Measurements from ENCODE around the gene KHSRP. TPM values are rescaled to one million over a fixed set of nuclear protein-coding genes. Genes with fewer than 3 reads are reported as not detected.

Gene KHSRP
- total and polyA plus RNA-seq, 7 experiments from 2014 or later = 12.5 to 276 (median 149) TPM

GRCh38 chr19:6416658-6417405 is 7.8 kb downstream of the KHSRP start:
- POLR2A ChIA-PET = no interaction called here
- no peaks in the 10 kb centered on the region for H3K27me3 ChIP-seq (ENCODE audit: control insufficient read depth in 2 of 2, insufficient read depth in 2 of 2, low read length in 2 of 2)
- Mint-ChIP-seq H3K27ac (peak overlapping the region in 1 of 9 donors; percentile 14), H3K27me3 (no peaks in the 10 kb centered on the region), H3K4me3 (no peak overlapping the region), H3K9me3 (no peaks in the 10 kb centered on the region), H3K4me1 (peaks cover under 1 to 10% (median 7%) of the 10 kb centered on the region in 7 donors), H3K36me3 (peaks cover 0 to 24% (median 6%) of the 10 kb centered on the region in 5 donors)
- H3K4me1 ChIP-seq (ENCODE audit: control insufficient read depth in 2 of 2, insufficient read depth in 2 of 2, low read length in 2 of 2) = no peaks in the 10 kb centered on the region
- no peaks in the 10 kb centered on the region for H3K9me3 ChIP-seq (ENCODE audit: control insufficient read depth in 2 of 3, low read length in 3 of 3)
- intact Hi-C loops (cut with micrococcal nuclease) = no loop called here
- no peak overlapping the region for H3K4me3 ChIP-seq (ENCODE audit: low read length)
- DNase-seq (no peak), ATAC-seq (no peak)
- CTCF ChIA-PET = no interaction called here
- no peak overlapping the region for H3K27ac ChIP-seq (ENCODE audit: low read depth, low read length)
- H3K36me3 ChIP-seq (ENCODE audit: control insufficient read depth in 2 of 3, insufficient read depth in 3 of 3, low read length in 3 of 3) = peaks cover 27 to 79% (median 32%) of the 10 kb centered on the region in 3 experiments

DNA sequence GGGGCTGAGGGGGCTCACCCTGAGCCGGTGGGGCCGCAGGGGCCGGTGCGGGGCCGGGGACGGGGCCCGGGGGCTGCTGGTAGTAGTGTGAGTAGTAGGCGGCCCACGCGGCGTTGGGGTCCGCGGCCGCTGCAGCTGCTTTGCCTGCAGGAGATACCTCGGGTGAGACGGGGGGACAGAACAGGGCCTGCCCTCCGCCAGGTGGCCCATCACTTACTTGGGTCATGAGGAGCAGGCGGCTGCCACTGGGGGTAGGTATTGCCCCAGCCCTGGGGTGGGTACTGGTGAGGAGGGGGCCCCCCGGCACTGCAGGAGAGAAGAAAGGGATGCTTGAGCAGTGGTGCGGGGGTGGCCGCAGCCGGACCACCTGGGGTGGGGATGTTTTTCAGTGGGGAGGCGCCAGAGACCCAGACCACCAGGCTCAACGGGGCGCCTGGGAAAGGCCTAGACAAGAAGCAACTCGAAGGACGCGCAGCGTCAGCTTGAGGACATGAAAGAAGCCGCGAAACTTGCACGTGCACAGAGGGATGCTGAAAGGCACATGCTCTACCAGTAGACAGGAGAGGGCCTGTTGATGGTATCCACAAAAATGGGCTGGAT is 8.9 kb downstream of the KHSRP start:
- Mint-ChIP-seq H3K36me3 (peaks cover 0 to 19% (median 4%) of the 10 kb centered on the region in 5 donors), H3K9me3 (no peaks in the 10 kb centered on the region)
- DNase-seq = no peak

GRCh38 chr19:6414793-6415590 is 9.6 kb downstream of the KHSRP start:
- Mint-ChIP-seq H3K4me1 (no peaks in the 10 kb centered on the region), H3K4me3 (no peak overlapping the region), H3K27ac (peak overlapping the region in 1 of 9 donors; percentile 43), H3K9me3 (no peaks in the 10 kb centered on the region), H3K27me3 (no peaks in the 10 kb centered on the region), H3K36me3 (peaks cover 0 to 15% (median 4%) of the 10 kb centered on the region in 5 donors)
- Histone ChIP-seq H3K4me1 (ENCODE audit: control insufficient read depth in 2 of 2, insufficient read depth in 2 of 2, low read length in 2 of 2) (no peaks in the 10 kb centered on the region), H3K4me3 (ENCODE audit: low read length) (no peak overlapping the region), H3K27ac (ENCODE audit: low read depth, low read length) (no peak overlapping the region), H3K27me3 (ENCODE audit: control insufficient read depth in 2 of 2, insufficient read depth in 2 of 2, low read length in 2 of 2) (no peaks in the 10 kb centered on the region), H3K36me3 (ENCODE audit: control insufficient read depth in 2 of 3, insufficient read depth in 3 of 3, low read length in 3 of 3) (peaks cover 27 to 60% (median 28%) of the 10 kb centered on the region in 3 experiments), H3K9me3 (ENCODE audit: control insufficient read depth in 2 of 3, low read length in 3 of 3) (no peaks in the 10 kb centered on the region)
- ATAC-seq (no peak), DNase-seq (no peak)
- intact Hi-C loops (cut with micrococcal nuclease) = no loop called here
- ChIA-PET CTCF (no interaction called here), POLR2A (no interaction called here)

More for the DNA sequence above, 8.9 kb downstream of the KHSRP start:
- CTCF ChIA-PET = no interaction called here
- no peak for ATAC-seq
- Histone ChIP-seq H3K9me3 (ENCODE audit: control insufficient read depth in 2 of 3, low read length in 3 of 3) (no peaks in the 10 kb centered on the region), H3K4me1 (ENCODE audit: control insufficient read depth in 2 of 2, insufficient read depth in 2 of 2, low read length in 2 of 2) (no peaks in the 10 kb centered on the region), H3K36me3 (ENCODE audit: control insufficient read depth in 2 of 3, insufficient read depth in 3 of 3, low read length in 3 of 3) (peaks cover 27 to 67% (median 32%) of the 10 kb centered on the region in 3 experiments), H3K4me3 (ENCODE audit: low read length) (no peak overlapping the region), H3K27me3 (ENCODE audit: control insufficient read depth in 2 of 2, insufficient read depth in 2 of 2, low read length in 2 of 2) (no peaks in the 10 kb centered on the region), H3K27ac (ENCODE audit: low read depth, low read length) (no peak overlapping the region)
- POLR2A ChIA-PET = no interaction called here
- no peaks in the 10 kb centered on the region for H3K27me3 Mint-ChIP-seq
- peaks cover 0 to 2% (median 0%) of the 10 kb centered on the region in 7 donors for H3K4me1 Mint-ChIP-seq
- intact Hi-C loops (cut with micrococcal nuclease) = no loop called here
- H3K4me3 Mint-ChIP-seq = peak overlapping the region in 1 of 10 donors; percentile 41
- H3K27ac Mint-ChIP-seq = no peak overlapping the region

GRCh38 chr19:6413721-6414643 is 10.6 kb downstream of the KHSRP start:
- Mint-ChIP-seq H3K27me3 (no peaks in the 10 kb centered on the region), H3K36me3 (peaks cover 0 to 13% (median 4%) of the 10 kb centered on the region in 5 donors)

DNA sequence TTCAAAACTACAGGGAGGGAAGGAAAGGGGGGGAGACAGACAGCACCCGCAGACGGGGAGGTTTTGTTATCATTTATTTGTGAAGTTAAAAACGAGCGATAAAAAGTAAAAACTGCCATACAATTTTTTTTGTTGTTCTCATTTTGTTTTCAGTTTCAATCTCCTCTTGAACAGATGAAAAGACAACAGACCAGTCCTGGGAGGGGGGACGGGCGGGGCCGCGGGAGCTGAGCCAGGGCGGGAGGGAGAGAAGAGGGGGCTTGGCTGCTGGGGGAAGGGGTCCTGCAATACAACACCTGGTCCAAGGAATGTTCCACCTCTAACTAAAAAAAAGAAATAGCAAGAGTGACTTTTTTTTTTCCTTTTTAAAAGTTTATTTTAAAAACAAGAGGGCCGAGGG is 11.3 kb downstream of the KHSRP start:
- H3K36me3 ChIP-seq (ENCODE audit: control insufficient read depth in 2 of 3, insufficient read depth in 3 of 3, low read length in 3 of 3) = peaks cover 11 to 43% (median 12%) of the 10 kb centered on the region in 3 experiments
- Mint-ChIP-seq H3K36me3 (peaks cover 0 to 9% (median 4%) of the 10 kb centered on the region in 5 donors), H3K4me1 (no peaks in the 10 kb centered on the region), H3K9me3 (no peaks in the 10 kb centered on the region), H3K27ac (no peak overlapping the region), H3K4me3 (no peak overlapping the region), H3K27me3 (no peaks in the 10 kb centered on the region)
- ATAC-seq (no peak), DNase-seq (no peak)
- ChIA-PET CTCF (no interaction called here), POLR2A (interaction anchor here (0.5 kb wide), 1 partner anchor 434 kb away, joined by 3 read pairs; no protein-coding TSS in a partner anchor)
- no peaks in the 10 kb centered on the region for H3K27me3 ChIP-seq (ENCODE audit: control insufficient read depth in 2 of 2, insufficient read depth in 2 of 2, low read length in 2 of 2)
- no peak overlapping the region for H3K27ac ChIP-seq (ENCODE audit: low read depth, low read length)
- no peak overlapping the region for H3K4me3 ChIP-seq (ENCODE audit: low read length)
- intact Hi-C loops (cut with micrococcal nuclease) = no loop called here
- no peaks in the 10 kb centered on the region for H3K9me3 ChIP-seq (ENCODE audit: control insufficient read depth in 2 of 3, low read length in 3 of 3)
- no peaks in the 10 kb centered on the region for H3K4me1 ChIP-seq (ENCODE audit: control insufficient read depth in 2 of 2, insufficient read depth in 2 of 2, low read length in 2 of 2)

More at GRCh38 chr19:6413721-6414643, 10.6 kb downstream of the KHSRP start:
- intact Hi-C loops (cut with micrococcal nuclease) = no loop called here
- Mint-ChIP-seq H3K9me3 (no peaks in the 10 kb centered on the region), H3K4me3 (no peak overlapping the region), H3K4me1 (no peaks in the 10 kb centered on the region), H3K27ac (no peak overlapping the region)
- CTCF ChIA-PET = no interaction called here
- ATAC-seq = no peak
- no peak for DNase-seq
- H3K27me3 ChIP-seq (ENCODE audit: control insufficient read depth in 2 of 2, insufficient read depth in 2 of 2, low read length in 2 of 2) = no peaks in the 10 kb centered on the region
- H3K36me3 ChIP-seq (ENCODE audit: control insufficient read depth in 2 of 3, insufficient read depth in 3 of 3, low read length in 3 of 3) = peaks cover 18 to 50% (median 19%) of the 10 kb centered on the region in 3 experiments
- no peaks in the 10 kb centered on the region for H3K9me3 ChIP-seq (ENCODE audit: control insufficient read depth in 2 of 3, low read length in 3 of 3)
- no peaks in the 10 kb centered on the region for H3K4me1 ChIP-seq (ENCODE audit: control insufficient read depth in 2 of 2, insufficient read depth in 2 of 2, low read length in 2 of 2)
- POLR2A ChIA-PET = no interaction called here
- H3K27ac ChIP-seq (ENCODE audit: low read depth, low read length) = no peak overlapping the region
- H3K4me3 ChIP-seq (ENCODE audit: low read length) = no peak overlapping the region

Data from naive thymus-derived CD4-positive, alpha-beta T cell (primary cell).